Stimulated activated CD8-positive, alpha-beta memory T cell treated with anti-CD3 and anti-CD28 coated beads, Interleukin-4, amount 100 ng/mL, for 24 hours (primary cell): ENCODE data around the gene SCGN.

Experiments used
- DNase-seq: peaks from one replicate; pipeline ENCODE4 v3.0.0-alpha.2; 2020; ENCODE audit warnings: low read depth

SCGN gene

DNA sequence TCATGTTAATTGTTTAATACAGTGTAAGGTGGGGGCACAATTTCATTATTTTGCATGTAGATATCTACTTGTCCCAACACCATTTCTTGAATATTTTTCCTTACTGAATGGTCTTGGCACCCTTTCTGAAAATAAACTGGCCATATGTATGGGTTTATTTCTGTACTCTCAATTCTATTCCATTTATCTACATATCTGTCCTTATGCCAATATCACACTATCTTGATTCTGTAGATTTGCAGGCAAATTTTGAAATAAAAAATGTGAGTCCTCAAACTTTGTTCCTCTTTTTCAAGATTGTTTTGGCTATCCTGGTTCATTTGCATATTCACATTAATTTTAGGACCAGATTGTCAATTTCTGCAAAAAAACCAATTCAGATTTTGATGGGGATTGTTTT, 34.8 kb downstream of the SCGN start:
- no peak for DNase-seq

DNA sequence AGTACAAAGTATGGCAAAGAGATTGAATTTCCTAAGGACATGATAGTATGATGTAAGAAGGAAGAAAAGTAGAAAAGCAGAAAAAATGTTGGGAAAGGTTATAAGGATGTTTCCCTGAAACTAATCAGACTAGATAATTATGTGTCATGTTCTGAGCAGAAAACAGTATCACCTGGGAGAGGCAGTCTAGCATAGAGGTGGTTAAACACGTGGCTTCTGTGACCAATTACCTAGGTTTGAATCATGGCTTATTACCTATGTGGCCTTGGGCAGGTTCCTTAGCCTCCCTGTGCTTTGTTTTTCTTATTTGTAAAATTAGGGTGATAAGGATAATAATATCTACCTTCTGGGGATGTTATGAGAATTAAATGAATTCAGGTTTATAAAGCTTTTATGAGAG, 38.0 kb downstream of the SCGN start:
- DNase-seq: no peak

DNA sequence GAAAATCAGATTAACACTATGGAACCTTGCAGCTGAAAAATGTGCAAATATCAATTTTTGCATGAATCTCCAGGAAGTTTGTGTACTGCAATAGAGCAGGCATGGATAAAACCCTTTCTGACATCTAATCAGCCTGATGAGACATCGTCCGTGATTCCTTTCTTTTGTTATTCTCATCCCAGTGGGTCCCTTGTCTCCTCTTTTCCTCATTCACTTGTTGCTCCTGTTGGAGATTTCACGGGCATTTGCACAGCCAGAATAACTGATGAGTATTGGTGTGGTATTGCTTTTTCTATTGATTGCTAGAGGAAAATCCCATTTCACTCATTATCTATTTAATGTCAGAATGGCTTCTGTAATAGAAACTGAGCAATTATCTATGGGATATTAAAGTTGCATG, 39.9 kb downstream of the SCGN start:
- DNase-seq: no peak

DNA sequence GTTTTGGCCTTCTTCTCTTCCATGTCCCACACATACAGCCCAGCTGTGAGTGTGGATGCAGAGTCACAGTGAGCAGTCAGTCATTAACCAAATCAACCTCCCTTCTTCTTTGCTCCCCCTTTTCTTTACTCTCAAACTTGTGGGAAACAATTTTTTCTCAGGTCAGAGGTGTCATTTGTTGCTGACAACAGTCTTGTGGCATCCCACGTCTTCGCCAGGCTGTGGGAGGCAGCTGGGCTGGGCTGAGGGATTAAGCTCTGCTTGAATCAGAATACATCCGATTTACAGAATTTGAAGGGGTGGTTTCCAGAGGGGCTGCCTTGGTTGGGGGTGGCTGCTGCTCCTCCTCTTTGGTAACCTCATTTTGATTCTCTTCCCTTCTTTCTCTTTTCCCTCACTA, 40.5 kb downstream of the SCGN start:
- DNase-seq: no peak

DNA sequence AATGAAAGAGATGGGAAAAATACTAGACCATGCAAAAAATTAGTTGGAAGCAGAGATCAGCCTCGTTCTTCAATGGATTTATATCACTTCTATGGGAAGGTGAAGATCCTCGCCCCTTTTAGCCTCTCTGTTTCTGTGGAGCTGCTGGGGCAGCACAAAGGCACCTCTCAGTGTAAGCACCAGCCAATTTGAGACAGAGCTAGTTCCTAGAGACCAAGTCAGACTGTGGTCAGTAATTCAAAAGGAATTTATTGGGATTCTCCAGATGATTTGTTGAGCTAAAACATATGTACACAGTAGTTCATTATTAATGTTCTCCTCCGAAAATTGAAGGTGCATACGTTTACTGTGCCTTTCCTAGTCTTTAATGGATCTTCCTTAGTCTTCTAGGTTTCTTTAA, 42.4 kb downstream of the SCGN start:
- DNase-seq: no peak

DNA sequence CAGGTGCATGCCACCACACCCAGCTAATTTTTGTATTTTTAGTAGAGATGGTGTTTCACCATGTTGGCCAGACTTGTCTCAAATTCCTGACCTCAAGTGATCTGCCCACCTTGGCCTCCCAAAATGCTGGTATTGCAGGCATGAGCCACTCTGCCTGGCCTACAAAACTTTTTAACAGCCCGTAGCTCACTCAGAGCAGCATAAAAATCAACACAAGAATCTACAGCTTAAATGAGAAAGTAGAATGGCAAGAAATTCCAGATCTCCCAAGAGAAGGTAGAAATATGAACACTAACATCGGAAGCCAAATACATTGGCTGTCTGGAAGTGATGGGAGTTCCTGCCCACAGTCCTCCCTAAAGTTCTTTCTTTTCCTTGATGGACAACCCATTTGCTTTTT, 43.7 kb downstream of the SCGN start:
- no peak for DNase-seq

DNA sequence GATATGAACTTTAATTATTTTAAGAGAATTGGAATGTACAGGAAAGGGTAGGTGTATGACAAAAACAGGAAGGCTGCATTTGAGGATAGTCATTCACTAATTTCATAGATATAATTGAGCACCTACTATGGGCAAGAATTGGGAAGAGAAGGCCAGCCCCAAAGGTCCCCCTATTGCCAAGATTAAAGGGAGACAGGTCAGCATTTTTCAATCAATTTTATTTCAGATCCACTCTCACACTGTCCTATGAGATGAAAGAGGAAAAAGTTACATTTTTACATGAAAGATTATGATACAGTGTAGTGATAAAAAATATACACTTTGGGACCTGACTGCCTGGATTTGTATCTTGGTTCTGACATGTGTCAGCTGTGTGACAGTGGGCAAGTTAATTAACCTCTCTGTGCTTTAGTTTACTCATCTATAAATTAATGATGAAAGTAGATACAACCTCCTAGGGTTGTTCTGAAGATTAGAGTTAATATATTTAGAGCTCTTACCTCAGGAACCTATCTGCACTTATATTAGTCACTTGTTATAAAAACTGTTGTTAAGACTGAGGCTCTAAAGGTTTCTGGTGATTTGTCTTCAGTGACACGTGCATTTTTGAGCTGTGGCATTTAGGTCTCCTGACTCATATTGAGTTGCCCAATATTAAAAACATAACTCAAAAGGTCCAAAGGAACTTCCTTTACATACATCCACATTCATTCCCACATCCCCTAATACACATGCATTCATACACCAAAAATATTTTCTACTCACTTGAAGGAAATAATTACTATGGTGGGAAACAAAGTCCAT, 45.7 kb downstream of the SCGN start:
- DNase-seq: no peak

DNA sequence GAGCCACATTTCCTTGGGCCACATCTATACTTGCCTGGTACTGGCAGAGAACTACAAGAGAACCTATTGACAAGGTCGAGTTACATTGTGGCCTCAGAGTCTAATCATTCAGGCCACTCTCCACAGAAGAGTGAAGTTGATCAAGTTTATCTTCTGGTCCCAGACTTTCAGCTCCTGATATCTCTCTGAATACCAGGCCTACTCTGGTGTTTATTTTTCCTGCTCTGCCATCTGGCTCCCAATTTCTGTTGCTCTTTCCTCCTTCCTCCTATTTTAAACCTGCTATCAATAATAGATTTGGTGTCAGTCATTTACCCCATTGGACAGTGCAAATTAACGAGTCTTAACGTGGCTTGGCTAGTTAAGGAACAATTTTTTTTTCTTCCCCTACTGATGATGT, 46.6 kb downstream of the SCGN start:
- DNase-seq: no peak

DNA sequence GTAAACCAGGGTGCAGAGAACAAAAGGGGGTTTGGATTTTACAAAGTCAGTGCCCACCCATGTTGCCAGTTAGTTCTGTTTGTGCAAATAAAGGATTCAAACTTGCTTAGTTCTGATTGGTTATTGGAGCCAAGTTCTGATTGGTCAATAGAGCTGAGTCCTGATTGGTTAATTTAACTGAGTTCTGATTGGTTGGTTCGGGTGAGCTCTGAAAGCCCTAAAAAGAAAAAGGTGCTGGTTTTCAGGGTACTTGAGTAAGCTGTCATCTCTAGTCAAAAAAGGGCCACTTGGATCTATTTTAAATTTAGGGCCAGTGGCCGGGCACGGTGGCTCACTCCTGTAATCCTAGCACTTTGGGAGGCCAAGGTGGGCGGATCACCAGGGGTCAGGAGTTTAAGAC, 47.6 kb downstream of the SCGN start:
- no peak for DNase-seq

DNA sequence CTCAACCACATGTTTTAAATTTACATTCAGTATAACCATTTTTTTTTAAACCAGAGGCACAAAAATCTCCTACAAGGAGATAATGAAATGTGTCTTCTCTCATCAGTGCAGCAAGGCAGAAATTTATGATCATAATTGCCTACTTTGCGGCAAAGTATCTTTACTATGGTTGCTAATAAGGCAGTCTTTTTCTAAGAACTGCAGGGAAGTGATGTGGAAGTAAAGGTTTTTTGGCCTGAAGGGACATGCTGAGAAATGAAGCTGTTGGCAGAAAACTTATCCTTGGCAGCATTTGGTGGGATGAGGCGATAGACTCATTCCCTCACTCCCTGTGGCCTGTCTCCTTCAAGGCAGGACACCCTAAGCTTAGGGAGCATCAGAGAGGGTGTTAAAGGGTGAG, 48.7 kb downstream of the SCGN start:
- DNase-seq: no peak

DNA sequence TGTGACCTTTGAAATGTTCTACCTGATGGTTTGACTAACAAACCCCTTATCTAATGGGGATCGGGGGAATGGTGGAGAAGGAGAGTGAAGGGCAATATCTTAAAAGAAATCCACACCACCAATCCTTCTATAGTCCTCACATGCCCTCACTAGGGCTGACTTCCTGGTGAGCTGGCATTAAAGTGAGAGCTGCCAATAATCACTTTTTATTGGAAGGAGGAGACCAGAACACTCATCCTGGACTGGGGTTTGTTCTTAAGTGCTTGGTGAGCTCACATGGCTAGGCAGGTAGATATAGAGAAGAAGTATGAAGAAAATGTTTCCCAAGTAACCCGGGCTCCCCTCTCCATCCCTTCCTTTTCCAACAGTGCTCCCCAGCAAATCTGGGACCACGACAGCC, 49.8 kb downstream of the SCGN start:
- no peak for DNase-seq

DNA sequence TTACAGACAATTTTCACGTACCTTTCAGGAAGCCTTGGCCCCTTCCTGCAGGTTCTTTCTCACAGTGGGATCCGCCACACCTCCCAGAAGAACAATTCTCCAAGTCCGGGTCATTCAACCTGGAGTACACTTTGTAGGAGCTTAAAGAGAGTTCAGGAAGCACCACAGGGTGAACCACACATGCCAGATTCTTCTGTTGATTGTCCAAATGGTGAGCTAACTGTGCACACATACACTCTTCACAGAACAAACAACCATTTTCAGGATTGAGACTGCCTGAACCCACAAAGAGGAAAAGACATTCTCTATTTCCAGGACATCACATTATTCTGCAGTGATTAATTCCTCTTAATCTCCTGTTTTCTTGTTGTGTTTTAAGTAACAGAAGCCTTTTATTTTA, 51.0 kb downstream of the SCGN start:
- no peak for DNase-seq

DNA sequence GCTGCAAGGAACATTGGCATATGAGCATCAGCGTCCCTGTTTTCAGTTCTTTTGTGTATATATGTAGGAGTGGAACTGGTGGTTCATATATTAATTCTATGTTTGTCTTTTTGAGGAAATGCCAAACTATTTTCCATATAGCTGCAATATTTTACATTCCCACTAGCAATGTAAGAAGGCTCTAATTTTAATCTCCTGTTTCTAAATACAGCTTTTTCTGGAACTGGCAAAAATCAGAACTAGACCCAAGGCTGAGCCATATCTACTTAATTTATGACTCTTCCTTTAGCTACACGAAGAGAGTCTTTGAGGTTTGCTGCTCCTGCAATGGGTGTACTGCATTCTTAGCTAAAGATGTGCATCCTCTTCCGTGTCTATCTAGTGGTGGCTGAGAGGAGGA, 52.0 kb downstream of the SCGN start:
- no peak for DNase-seq

DNA sequence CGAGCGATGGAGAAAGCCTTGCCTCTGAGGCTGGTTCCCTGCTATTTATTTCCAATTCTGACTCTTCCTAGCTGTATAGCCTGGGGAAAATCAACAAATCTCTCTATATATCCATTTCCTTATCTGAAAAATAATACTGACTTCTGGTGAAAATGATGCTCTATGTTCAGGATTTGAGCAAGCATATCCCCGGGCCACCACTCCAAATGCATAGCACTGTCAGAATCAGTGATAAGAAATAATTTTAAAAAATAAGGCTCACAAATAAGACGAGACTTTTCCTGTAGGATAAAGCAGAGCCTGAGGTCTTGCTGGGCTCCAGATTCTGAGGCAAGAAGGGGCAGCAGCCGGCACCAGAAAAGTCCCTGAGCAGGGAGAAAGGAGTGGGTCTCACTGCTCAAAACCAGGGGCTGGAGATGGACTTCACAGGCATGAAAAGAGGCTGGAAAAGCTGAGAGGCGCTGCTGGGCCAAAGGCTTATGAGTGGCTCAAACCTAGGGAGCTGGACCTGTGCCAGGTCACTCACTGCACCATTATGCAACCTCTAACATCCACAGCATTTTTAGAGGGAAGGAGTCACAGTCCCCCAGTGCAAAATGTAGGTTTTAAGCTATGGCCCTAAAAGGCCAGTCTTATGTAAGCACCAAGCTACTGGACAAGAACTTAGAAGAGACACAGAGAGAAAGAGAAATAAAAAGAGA, 54.4 kb downstream of the SCGN start:
- DNase-seq: no peak

DNA sequence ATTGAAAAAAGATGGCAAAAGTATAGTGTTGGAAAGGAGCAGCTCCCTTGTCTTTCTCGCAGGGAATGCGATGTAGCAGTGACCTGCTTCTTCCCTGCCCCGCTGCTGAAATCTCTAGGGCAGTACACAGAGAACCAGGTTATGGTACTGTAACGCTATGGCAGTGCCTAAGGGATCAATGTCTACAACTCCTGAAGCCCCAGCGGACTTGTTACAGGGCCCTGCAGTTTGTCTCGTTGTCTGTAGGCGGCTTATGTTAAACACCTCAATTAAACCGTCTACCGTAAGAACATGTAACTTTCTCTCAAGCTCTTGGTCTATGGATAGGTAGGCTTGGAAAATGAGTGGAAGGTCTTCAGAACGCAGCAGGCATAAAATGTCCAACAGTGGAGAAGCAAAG, 57.7 kb downstream of the SCGN start:
- DNase-seq: no peak

DNA sequence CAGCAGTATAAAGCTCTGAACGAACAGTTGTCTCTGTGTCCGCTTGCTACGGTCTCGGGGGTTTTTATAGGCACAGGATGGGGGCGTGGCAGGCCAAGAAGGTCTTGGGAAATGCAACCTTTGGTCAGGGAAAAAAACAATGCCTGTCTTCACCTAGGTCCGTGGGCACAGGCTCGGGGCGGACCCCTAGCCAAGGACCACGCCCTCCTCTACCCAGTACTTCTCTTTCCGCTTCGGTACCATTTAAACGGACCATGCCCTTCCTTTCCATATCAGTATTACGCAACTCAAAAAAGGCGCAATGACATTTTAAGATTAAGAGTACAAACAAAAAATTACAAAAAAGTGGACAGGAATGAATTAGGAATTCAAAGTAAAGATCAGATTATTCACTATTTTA, 58.3 kb downstream of the SCGN start:
- no peak for DNase-seq

DNA sequence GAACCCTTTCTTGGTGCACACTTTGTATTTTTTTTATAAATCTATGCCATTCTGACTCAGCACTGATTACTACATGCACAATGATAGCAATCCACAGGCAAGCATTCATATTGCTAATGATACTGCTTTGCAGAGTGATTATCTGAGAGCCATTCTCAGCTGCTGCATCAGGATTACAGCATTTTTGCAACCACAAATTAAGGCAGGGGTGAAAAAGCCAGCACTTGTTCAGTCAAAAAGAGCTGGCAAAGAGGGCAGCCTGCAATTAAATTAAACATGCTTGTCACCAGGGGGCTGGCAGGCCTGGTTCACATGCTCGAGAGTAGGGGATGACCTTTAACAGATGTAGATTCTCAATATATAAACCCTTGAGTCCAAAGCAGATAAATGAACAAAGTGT, 61.8 kb downstream of the SCGN start:
- no peak for DNase-seq

DNA sequence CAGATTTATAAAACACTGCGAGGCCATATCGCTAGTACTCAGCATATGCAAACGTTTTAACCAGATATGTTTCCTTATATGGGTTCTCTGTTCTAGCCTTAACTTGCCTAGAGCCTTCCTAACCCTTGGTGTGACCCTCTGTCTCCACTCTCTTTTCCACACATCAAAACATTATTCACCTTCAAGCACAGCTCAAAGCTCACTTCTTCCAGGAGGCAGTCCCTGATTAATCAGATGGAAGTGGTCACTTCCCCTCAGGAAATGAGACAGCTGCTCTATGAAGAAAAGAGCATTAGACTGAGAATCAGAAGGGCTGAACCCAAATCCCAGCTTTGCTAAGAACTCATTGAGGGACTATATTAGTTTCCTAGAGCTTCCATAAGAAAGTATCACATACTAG, 62.8 kb downstream of the SCGN start:
- DNase-seq: no peak

DNA sequence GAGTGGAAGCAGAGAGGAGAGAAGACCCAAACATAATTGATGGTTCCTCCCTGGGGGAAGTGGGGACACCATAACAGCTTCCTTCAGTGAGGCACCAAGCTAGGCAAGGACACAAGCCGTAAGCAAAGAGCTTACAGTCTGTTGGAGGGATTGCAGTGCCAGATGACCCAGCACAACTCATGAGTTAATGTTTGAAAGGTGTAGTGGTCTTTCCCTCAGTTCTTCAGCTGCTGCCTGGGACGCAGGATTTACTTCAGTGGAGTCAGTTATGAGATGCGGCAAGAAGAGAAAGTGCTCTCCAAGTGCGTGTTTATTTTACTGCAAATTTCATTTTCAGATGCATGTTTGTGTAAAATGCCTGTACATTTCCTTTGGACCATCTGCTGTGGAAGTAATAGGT, 63.8 kb downstream of the SCGN start:
- no peak for DNase-seq

DNA sequence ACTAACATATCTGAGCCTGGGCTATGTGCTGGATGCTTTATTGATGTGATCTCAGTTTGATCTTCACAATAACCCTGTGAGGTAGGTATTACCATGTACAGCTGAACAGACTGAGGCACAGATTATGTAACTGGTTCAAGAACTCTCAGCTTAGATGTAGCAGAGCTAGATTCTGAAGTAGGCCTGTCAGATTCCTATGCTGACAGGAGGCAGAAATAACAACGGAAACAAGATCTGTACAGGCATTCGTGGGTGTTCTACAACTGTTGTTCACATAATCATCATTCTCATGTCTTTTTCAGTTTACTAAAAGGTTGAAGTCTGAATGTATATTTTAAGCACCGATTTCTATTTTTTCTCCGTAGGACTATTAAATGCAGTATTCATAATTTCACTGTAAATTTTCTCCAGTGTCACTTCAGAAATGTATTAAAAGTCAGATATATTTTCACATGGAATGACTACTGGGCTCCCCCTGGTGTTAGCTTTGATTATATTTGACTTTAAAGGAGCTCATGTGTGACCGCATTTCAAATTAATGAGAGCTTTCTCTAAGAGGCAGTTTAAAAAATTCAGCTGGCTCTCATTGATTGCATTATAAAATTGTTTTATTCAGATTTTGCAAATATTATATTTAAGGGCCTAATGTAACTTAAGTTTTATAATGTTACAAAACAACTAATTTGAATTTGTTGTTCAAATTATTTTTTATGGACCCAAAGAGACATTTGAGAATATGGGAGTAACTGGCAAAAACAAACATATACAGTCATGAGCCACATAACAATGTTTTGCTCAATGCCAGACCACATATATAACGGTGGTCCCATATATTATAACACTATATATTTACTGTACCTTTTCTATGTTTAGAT, 66.1 kb downstream of the SCGN start:
- no peak for DNase-seq

DNA sequence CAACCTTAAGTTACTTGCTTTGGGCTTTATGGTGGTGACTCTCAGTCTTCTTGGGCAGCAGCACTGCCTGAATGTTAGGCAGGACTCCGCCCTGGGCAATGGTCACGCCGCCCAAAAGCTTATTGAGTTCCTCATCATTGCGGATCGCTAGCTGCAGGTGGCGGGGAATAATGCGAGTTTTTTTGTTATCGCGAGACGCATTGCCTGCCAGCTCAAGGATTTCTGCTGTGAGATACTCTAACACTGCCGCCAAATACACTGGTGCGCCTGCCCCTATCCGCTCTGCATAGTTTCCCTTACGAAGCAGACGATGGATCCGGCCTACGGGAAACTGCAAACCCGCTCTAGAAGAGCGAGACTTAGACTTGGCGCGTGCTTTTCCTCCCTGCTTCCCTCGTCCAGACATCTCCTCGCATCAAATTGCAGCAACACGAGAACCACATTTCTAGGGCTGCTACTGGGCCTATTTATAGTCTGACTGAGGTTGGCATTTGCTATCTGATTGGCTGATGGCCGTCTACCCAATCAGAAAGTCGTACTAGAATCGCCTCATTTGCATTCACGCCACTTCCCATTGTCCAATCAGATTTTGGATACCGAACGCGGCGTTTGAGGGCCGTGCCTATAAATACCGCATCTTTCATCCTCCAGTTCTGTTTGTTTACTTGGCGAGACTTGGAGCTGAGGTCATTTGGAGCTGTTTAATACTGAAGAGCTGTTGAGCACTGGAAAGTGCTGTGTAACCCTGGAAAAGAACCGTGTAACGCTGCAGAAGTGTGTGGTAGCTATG, 74.3 kb downstream of the SCGN start:
- no peak for DNase-seq

DNA sequence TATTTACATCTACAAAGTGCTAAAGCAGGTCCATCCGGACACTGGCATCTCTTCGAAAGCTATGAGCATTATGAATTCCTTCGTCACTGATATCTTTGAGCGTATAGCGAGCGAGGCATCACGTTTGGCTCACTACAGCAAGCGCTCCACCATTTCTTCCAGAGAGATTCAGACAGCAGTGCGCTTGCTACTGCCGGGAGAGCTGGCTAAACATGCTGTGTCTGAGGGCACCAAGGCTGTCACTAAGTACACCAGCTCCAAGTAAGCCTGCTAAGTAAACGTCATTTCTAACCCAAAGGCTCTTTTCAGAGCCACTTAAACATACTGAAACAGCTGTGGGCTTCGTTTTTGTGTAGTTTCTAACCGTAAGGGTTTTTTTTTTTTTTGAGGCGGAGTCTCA, 75.0 kb downstream of the SCGN start:
- DNase-seq: no peak
